Heart left ventricle (tissue), 16 donors: ENCODE results near the gene KCNG2. TPM values are rescaled to one million over a fixed set of nuclear protein-coding genes. Genes with fewer than 3 reads are reported as not detected.

Experiments
- ATAC-seq, 4 donors: fragments of 200-7000 bp; cut with Tn5 transposase; one replicate each; pipeline ENCODE4 v1.9.1; 2020 to 2022; ENCODE audit warnings: moderate library complexity in 4 of 4, mild to moderate bottlenecking in 3 of 4, moderate number of reproducible peaks in 1 of 4
- DNase-seq, 5 donors: peaks; one replicate each; pipeline ENCODE4 v3.0.0-alpha.2; 2020
- H3K27ac ChIP-seq, 12 donors: fragments of 200-600 bp; sonication (generic) in 4 of 12; one replicate each; pipeline versions ENCODE4 v1.5.0 to v1.8.0; 2016 to 2022; ENCODE audit warnings: mild to moderate bottlenecking in 2 of 12
- H3K27me3 ChIP-seq, 9 donors: fragments of 200-600 bp; sonication (generic) in 2 of 9; one replicate each; pipeline versions ENCODE4 v1.5.1 to v1.8.0; 2016 to 2022; ENCODE audit warnings: mild to moderate bottlenecking in 3 of 9
- H3K36me3 ChIP-seq, 9 donors: fragments of 200-600 bp; sonication (generic) in 2 of 9; one replicate each; pipeline versions ENCODE4 v1.5.0 to v1.8.0; 2018 to 2022; ENCODE audit warnings: mild to moderate bottlenecking in 2 of 9
- H3K4me1 ChIP-seq, 12 donors: fragments of 200-600 bp; sonication (generic) in 4 of 12; one replicate each; pipeline versions ENCODE4 v1.5.0 to v1.8.0; 2016 to 2022; ENCODE audit warnings: mild to moderate bottlenecking in 3 of 12
- H3K4me3 ChIP-seq, 12 donors: fragments of 200-600 bp; sonication (generic) in 4 of 12; one replicate each; pipeline versions ENCODE4 v1.5.0 to v1.8.0; 2017 to 2022; ENCODE audit warnings: mild to moderate bottlenecking in 9 of 12, moderate library complexity in 4 of 12
- H3K9me3 ChIP-seq, 12 donors: fragments of 200-600 bp; sonication (generic) in 4 of 12; one replicate each; pipeline versions ENCODE4 v1.5.0 to v1.8.0; 2016 to 2022; ENCODE audit warnings: mild to moderate bottlenecking in 1 of 12
- POLR2A ChIP-seq, 2 donors: fragments of 450-650 bp; IDR thresholded peaks; one replicate each; pipeline ENCODE4 v1.6.1; 2017; ENCODE audit warnings: antibody characterized with exemption in 2 of 2, mild to moderate bottlenecking in 2 of 2, moderate library complexity in 2 of 2
- WGBS, 4 donors: extraction: QIAGEN DNeasy Blood & Tissue Kit in 2 of 4; methylation state at CpG; one replicate each; pipeline versions ENCODE4 v1.1.5 to v1.1.7; 2013 to 2018; 5-methylcytosine and 5-hydroxymethylcytosine counted together
- intact Hi-C, 10 donors: fragments of 100-400 bp; cut with DNase I; formaldehyde crosslinking; loops; one replicate each; pipeline versions ENCODE4 v1.11.1 to v1.14.2; 2022
- polyA plus RNA-seq, 2 donors: library from polyadenylated mRNA; stranded (reverse); fragments of 200-250 nt; gene quantifications; one replicate each; pipeline ENCODE4 v1.2.3, GENCODE V29; 2013
- total RNA-seq, 9 donors: library from RNA; depleted of rRNA in 2 of 9; stranded (reverse); fragments of >200 nt in 2 of 9; fragmentation: NEBNext Ultra II Directional in 3 of 9; extraction: Animal tissue kit (Norgen Biotek cat#: 25700) in 3 of 9; gene quantifications; one replicate each; pipeline versions ENCODE4 v1.1.0 to v1.2.4, GENCODE V29; 2016 to 2023
- TF ChIP-seq, protein P1 (sequence below), 12 donors: fragments of 200-600 bp; sonication (generic) in 4 of 12; IDR thresholded peaks; one replicate each; pipeline versions ENCODE4 v1.5.0 to v1.8.0; 2018 to 2022; ENCODE audit warnings: antibody characterized with exemption in 12 of 12, mild to moderate bottlenecking in 5 of 12
- donor health status: ischemic (EF 13 %, LVEDD 7.1; RV severe dilation, severe dysfunction).
- donor health status: healthy with polysubstance abuse.
- donor health status: DM: no; HTN: yes; CAD: no.
- donor health status: DM: no; HTN: no; CAD: no.
- donor health status: ischemic (EF 25% LVEDD 6.9; RV normal size, moderate dysfunction).
- donor health status: ischemic (EF 25% LVEDD 5.7; RV mildly dilated, moderate dysfunction).
- donor health status: healthy.
- donor health status: DM: yes; HTN: yes; CAD: no.
- donor health status: ischemic (EF 35%, LVEDD 5.7; RV mildly dilated, moderate dysfunction).
- donor health status: nonischemic (EF 11% LVEDD 7.7; RV severe dilation, severe dysfunction).
- donor health status: DM: yes; HTN: yes; CAD: no.
- donor health status: PGD.
- donor health status: ischemic (EF 29% LVEDD 5.4; RV normal size, mild dysfunction).
- donor health status: nonischemic (EF 23%, LVEDD 6.1; RV moderate dilation, normal function).

Gene KCNG2
- total and polyA plus RNA-seq, 11 donors, result 0.07 to 1.5 (median 0.18) TPM; not detected in 8

DNA sequence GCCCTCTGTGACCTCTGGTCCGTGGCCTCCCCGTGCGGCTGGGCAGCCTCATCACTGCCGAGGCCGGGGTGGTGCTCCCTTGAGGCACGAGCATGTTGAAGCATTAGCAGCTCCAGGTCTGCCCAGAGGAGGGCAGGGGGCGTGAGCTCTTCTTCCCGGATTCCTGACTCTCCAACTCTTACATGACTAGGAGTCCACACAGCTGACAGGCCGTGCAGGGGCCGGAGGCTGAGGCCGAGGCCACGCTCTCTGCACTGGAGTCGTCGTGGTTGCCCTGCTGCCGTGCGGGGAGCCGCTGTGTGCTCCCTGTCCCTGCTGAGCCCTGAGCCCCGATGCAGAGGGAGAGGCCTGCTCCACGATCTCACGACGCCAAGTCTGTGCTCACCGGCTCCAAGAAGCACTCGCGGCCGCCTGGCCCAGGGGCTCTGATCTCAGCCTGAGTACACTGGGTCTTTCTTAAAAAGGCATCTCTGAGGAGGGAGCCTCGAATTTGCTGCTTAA lies 19.4 kb upstream of the KCNG2 start:
- H3K27me3 ChIP-seq, result peaks cover 0 to 34% (median 3%) of the 10 kb centered on the region in 9 donors
- H3K4me1 ChIP-seq, result no peaks in the 10 kb centered on the region
- TF ChIP-seq POLR2A (IDR thresholded peaks at IDR 0.05), result no peak
- TF ChIP-seq, protein P1, sequence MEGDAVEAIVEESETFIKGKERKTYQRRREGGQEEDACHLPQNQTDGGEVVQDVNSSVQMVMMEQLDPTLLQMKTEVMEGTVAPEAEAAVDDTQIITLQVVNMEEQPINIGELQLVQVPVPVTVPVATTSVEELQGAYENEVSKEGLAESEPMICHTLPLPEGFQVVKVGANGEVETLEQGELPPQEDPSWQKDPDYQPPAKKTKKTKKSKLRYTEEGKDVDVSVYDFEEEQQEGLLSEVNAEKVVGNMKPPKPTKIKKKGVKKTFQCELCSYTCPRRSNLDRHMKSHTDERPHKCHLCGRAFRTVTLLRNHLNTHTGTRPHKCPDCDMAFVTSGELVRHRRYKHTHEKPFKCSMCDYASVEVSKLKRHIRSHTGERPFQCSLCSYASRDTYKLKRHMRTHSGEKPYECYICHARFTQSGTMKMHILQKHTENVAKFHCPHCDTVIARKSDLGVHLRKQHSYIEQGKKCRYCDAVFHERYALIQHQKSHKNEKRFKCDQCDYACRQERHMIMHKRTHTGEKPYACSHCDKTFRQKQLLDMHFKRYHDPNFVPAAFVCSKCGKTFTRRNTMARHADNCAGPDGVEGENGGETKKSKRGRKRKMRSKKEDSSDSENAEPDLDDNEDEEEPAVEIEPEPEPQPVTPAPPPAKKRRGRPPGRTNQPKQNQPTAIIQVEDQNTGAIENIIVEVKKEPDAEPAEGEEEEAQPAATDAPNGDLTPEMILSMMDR (IDR thresholded peaks at IDR 0.05), result no peak
- intact Hi-C loops, result no loop called here
- 65 to 75% (median 67%) methylated on average over 24 to 26 of the region's 26 CpGs for WGBS, 4 donors
- no peak overlapping the region for H3K27ac ChIP-seq
- ATAC-seq (no peak), DNase-seq (no peak)
- no peak overlapping the region for H3K4me3 ChIP-seq
- no peaks in the 10 kb centered on the region for H3K9me3 ChIP-seq
- no peaks in the 10 kb centered on the region for H3K36me3 ChIP-seq

DNA sequence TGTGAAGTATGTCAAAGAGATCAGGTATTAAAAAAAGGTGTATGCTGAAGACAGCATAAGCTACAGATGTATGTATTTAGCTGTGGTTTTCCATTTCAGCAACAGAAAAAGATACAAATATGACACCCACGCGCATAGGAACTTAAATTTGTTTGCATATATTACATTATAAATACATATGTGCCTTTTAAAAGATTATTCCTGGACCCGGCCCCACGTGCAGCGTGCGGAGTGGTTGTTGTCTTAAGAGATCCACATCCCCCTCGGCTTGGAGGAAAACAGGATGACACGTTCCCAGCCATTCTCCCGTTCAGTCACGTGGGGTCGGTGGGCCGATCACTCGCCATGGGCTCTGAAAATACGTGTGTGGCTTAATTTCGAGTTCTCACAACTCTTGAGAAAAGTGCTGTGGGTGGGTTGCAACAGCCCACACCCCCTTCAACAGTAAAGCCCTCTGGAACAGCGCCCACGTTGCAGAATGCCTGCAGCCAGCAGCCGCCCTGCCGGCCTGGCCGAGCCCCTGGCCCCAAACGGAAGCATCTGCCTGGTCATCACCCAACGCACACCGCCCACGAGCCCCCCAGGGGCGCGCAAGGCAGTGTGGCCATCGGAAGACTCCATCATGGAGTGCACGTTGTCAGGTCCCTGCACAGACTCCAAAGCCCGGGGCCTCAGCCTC lies 18.6 kb upstream of the KCNG2 start:
- H3K27ac ChIP-seq, result no peak overlapping the region
- no peak for ATAC-seq
- WGBS, 4 donors, result 69 to 82% (median 79%) methylated on average over 21 to 29 of the region's 29 CpGs
- no peak overlapping the region for H3K4me3 ChIP-seq
- TF ChIP-seq, protein P1 (IDR thresholded peaks at IDR 0.05), result no peak
- no peak for TF ChIP-seq POLR2A (IDR thresholded peaks at IDR 0.05)
- intact Hi-C loops, result no loop called here
- H3K27me3 ChIP-seq, result peaks cover 0 to 40% (median 5%) of the 10 kb centered on the region in 9 donors
- no peaks in the 10 kb centered on the region for H3K4me1 ChIP-seq
- H3K36me3 ChIP-seq, result no peaks in the 10 kb centered on the region
- no peaks in the 10 kb centered on the region for H3K9me3 ChIP-seq
- peak in 1 of 5 donors; percentile 12 for DNase-seq

DNA sequence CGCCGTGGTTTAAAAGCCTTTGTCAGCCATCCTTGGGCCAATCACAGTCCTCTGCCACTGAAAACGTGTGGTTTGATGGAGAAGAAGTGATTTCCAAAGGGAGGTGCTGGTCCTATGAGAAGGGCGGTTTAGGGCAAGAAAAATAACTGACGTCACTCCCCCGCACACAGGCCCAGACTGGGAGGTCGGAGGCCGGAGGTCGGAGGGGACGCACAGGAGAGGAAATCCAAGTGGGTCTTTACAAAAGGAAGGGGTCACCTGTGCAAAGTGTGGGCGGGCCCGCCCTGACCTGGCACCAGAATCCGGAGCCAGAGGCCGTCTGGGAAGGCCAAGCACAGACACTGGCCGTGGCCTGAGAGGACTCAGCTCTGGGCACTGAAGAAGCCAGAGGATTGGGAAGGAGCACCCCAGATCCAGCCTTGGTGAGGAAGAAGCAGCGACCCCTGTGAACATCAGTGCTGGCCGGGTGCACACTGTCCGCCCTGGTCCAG lies 18.0 kb upstream of the KCNG2 start:
- Histone ChIP-seq H3K36me3 (no peaks in the 10 kb centered on the region), H3K4me3 (no peak overlapping the region), H3K4me1 (no peaks in the 10 kb centered on the region), H3K9me3 (no peaks in the 10 kb centered on the region), H3K27me3 (peaks cover 0 to 40% (median 10%) of the 10 kb centered on the region in 9 donors), H3K27ac (no peak overlapping the region)
- ATAC-seq (no peak), DNase-seq (peak in 1 of 5 donors; percentile 9)
- TF ChIP-seq, protein P1 (IDR thresholded peaks at IDR 0.05), result no peak
- no peak for TF ChIP-seq POLR2A (IDR thresholded peaks at IDR 0.05)
- 78 to 83% (median 80%) methylated on average over 17 to 18 of the region's 18 CpGs for WGBS, 4 donors
- intact Hi-C loops, result no loop called here

DNA sequence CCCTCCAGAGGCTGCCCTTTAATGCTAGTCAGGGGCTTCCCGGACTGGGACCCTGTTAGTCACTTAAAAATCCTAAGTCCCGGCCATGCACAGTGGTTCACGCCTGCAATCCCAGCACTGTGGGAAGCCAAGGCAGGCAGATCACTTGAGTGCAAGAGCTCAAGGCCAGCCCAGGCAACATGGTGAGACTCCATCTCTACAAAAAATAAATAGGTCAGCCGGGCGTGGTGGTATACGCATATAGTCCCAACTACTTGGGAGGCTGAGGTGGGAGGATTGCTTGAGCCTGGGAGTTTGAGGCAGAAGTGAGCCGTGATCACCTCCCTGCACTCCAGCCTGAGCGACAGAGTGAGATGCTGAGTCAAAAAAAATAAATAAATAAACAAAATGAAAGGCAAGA lies 17.2 kb upstream of the KCNG2 start:
- DNase-seq, result no peak
- WGBS, 4 donors, result 84 to 89% (median 86%) methylated on average over 7 to 8 of the region's 8 CpGs
- Histone ChIP-seq H3K9me3 (no peaks in the 10 kb centered on the region), H3K36me3 (no peaks in the 10 kb centered on the region), H3K4me1 (no peaks in the 10 kb centered on the region), H3K4me3 (no peak overlapping the region), H3K27ac (no peak overlapping the region), H3K27me3 (peaks cover 4 to 40% (median 15%) of the 10 kb centered on the region in 9 donors)
- ATAC-seq, result no peak
- intact Hi-C loops, result no loop called here
- TF ChIP-seq POLR2A (IDR thresholded peaks at IDR 0.05), result no peak
- TF ChIP-seq, protein P1 (IDR thresholded peaks at IDR 0.05), result no peak
